Epithelial cell of esophagus (primary cell): ENCODE data around the gene SPIRE1.

Experiments
- DNase-seq: peaks from one replicate; pipeline ENCODE4 v3.0.0; 2010; ENCODE audit warnings: low read depth
- H3K4me3 ChIP-seq: 2 replicates; pipeline ENCODE4 v1.5.1; 2011; ENCODE audit warnings: mild to moderate bottlenecking, low read length, control low read depth
- TF ChIP-seq, protein P1 (sequence below): IDR thresholded peaks from 2 replicates; pipeline ENCODE4 v1.5.1; 2011; ENCODE audit warnings: low read depth, mild to moderate bottlenecking, low read length, control low read depth, inconsistent platforms; ENCODE audit not compliant: insufficient read depth; ENCODE audit errors: missing control alignments

The SPIRE1 gene

GRCh38 chr18:12625241-12625640 lies 32.7 kb downstream of the SPIRE1 start:
- no peak overlapping the region for H3K4me3 ChIP-seq
- DNase-seq, result no peak
- TF ChIP-seq, protein P1, sequence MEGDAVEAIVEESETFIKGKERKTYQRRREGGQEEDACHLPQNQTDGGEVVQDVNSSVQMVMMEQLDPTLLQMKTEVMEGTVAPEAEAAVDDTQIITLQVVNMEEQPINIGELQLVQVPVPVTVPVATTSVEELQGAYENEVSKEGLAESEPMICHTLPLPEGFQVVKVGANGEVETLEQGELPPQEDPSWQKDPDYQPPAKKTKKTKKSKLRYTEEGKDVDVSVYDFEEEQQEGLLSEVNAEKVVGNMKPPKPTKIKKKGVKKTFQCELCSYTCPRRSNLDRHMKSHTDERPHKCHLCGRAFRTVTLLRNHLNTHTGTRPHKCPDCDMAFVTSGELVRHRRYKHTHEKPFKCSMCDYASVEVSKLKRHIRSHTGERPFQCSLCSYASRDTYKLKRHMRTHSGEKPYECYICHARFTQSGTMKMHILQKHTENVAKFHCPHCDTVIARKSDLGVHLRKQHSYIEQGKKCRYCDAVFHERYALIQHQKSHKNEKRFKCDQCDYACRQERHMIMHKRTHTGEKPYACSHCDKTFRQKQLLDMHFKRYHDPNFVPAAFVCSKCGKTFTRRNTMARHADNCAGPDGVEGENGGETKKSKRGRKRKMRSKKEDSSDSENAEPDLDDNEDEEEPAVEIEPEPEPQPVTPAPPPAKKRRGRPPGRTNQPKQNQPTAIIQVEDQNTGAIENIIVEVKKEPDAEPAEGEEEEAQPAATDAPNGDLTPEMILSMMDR, result no peak

- TF ChIP-seq, protein P1, result no peak
- DNase-seq, result peak; percentile 83
- no peak overlapping the region for H3K4me3 ChIP-seq
Measured at GRCh38 chr18:12621742-12622306, 36.1 kb downstream of the SPIRE1 start.

DNA sequence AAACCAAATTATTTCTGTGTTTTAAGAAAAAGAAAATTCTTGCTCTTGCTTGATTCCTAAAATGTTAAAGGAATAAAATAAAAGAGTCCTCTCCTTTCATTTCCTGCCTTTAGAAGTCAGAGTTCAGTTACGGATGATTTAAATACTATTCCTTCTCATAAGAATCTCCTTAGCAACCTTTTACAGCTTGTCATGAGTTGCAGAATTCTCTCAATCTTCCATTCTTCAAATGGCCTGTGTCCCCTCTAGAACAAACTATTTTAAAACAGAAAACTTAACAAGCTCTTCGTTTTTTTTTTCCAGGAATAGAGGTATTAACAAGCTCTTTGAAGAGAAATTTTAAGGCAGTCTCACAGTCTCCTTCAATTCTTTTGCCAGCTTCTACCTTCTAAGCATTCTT lies 42.2 kb downstream of the SPIRE1 start:
- no peak for DNase-seq
- TF ChIP-seq, protein P1, result no peak

GRCh38 chr18:12608301-12608700 lies 49.6 kb downstream of the SPIRE1 start:
- TF ChIP-seq, protein P1, result no peak
- DNase-seq, result peak; percentile 79
- no peak overlapping the region for H3K4me3 ChIP-seq

More for the DNA sequence above, 42.2 kb downstream of the SPIRE1 start:
- no peak overlapping the region for H3K4me3 ChIP-seq

- TF ChIP-seq, protein P1, result no peak
- DNase-seq, result peak; percentile 83
Measured at GRCh38 chr18:12606592-12607315, 51.2 kb downstream of the SPIRE1 start.

GRCh38 chr18:12604445-12605007 lies 53.4 kb downstream of the SPIRE1 start:
- no peak for DNase-seq

More at GRCh38 chr18:12606592-12607315, 51.2 kb downstream of the SPIRE1 start:
- no peak overlapping the region for H3K4me3 ChIP-seq

More at GRCh38 chr18:12604445-12605007, 53.4 kb downstream of the SPIRE1 start:
- no peak overlapping the region for H3K4me3 ChIP-seq
- TF ChIP-seq, protein P1, result no peak
